Activated naive CD4-positive, alpha-beta T cell treated with anti-CD3 and anti-CD28 coated beads, Interleukin-2, amount 50 U/mL, for 24 hours (primary cell): ENCODE results near the gene EP400.

ENCODE experiments used
- H3K27ac Mint-ChIP-seq: one replicate; pipeline ENCODE4 v1.8.0; 2021; ENCODE audit warnings: mild to moderate bottlenecking, mixed read lengths
- H3K27me3 Mint-ChIP-seq: one replicate; pipeline ENCODE4 v1.8.0; 2021; ENCODE audit warnings: mixed read lengths
- H3K36me3 Mint-ChIP-seq: one replicate; pipeline ENCODE4 v1.8.0; 2021; ENCODE audit warnings: mixed read lengths
- H3K4me1 Mint-ChIP-seq: one replicate; pipeline ENCODE4 v1.8.0; 2021; ENCODE audit warnings: mixed read lengths
- H3K4me3 Mint-ChIP-seq: one replicate; pipeline ENCODE4 v1.8.0; 2021; ENCODE audit warnings: mild to moderate bottlenecking, mixed read lengths
- H3K9me3 Mint-ChIP-seq: one replicate; pipeline ENCODE4 v1.8.0; 2021; ENCODE audit warnings: mixed read lengths

Gene EP400

DNA sequence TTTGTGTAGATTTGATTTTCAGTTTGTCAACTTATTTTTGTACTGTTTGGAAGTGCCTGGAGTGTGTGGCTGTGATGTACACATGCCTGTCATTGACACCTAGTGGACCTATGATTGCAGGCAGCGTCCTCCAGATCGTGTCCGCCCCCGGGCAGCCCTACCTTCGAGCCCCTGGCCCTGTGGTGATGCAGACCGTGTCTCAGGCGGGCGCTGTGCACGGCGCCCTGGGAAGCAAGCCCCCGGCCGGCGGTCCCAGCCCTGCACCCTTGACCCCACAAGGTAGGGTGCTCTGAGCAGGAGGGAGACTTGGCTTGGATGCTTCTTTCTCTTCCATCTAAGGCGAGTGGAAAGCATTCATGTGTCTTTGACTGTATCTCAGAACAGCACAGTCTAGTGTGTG lies 75.8 kb downstream of the EP400 start:
- no peaks in the 10 kb centered on the region for H3K9me3 Mint-ChIP-seq
- H3K4me3 Mint-ChIP-seq: no peak overlapping the region
- no peak overlapping the region for H3K27ac Mint-ChIP-seq
- no peaks in the 10 kb centered on the region for H3K27me3 Mint-ChIP-seq
- H3K36me3 Mint-ChIP-seq: peaks cover 19% of the 10 kb centered on the region
- no peaks in the 10 kb centered on the region for H3K4me1 Mint-ChIP-seq

DNA sequence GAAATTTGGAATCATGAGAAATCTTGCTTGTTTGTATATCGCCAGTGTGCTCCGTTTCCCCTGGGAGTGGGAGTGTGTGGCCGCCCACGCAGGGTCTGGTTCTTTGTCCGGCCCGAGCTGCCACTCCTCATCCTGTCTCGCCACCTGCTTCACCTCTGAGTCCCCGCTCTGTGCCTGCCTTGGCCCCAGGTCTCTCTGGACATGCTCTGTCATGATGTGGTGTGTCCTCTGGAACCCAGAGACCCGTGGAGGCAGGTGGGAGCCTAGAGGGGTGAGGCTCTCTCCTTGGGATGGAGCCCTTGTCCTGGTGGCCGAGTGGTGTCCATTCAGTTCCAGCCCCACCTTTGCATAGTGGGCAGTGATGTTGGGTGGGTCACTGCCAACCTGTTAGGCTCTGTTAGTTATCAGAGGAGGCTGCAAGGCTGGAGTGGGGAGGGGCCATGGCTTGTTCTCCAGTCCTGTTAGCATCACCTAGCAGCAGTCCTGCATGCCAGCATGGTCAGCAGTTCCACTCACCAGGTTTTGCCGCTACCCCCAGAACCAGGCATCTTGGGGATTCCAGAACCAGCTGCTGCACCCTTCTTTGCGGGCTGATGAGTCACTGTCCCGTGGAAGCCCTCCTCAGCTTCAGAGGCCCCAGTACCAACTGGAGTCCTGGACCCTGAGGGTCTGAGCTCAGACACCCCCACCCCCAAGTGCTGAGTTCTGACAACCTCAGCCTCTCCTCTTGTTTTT lies 76.5 kb downstream of the EP400 start:
- no peaks in the 10 kb centered on the region for H3K27me3 Mint-ChIP-seq
- no peaks in the 10 kb centered on the region for H3K9me3 Mint-ChIP-seq
- H3K27ac Mint-ChIP-seq: no peak overlapping the region
- no peaks in the 10 kb centered on the region for H3K4me1 Mint-ChIP-seq
- H3K36me3 Mint-ChIP-seq: peaks cover 19% of the 10 kb centered on the region
- H3K4me3 Mint-ChIP-seq: no peak overlapping the region

DNA sequence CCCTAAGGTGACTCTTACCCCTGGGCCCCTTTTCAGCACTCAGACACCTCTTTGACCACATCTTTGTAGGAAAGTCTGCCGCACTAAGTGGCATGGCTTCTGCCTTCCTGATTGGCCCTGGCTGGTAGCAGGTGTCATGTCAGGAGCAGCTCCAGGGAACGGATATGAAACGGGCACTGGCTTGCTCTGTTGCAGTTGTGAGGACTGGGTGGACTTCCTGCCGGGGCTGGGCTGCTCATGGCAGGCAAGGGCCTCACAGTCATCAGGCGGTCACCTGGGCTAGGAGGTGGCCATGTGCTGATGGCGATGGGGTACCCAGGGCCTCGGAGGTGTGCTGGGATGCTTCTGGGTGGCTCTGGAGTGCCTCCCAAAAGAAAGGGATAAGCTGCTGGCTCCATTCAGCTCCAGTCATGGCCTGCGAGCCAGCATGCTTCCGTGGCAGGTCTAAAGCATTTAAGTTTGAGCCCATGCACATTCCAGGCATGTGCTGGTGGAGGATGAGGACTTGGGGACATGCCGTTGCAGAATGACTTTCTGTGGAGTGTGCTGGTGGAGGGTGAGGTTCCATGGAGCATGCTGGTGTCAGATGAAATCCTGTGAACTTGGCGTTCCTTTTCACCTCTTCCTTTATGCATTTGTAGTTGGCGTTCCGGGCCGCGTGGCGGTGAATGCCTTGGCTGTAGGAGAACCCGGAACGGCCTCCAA lies 77.2 kb downstream of the EP400 start:
- Mint-ChIP-seq H3K27me3 (no peaks in the 10 kb centered on the region), H3K36me3 (peaks cover 21% of the 10 kb centered on the region), H3K4me1 (no peaks in the 10 kb centered on the region), H3K4me3 (no peak overlapping the region), H3K27ac (no peak overlapping the region), H3K9me3 (no peaks in the 10 kb centered on the region)

DNA sequence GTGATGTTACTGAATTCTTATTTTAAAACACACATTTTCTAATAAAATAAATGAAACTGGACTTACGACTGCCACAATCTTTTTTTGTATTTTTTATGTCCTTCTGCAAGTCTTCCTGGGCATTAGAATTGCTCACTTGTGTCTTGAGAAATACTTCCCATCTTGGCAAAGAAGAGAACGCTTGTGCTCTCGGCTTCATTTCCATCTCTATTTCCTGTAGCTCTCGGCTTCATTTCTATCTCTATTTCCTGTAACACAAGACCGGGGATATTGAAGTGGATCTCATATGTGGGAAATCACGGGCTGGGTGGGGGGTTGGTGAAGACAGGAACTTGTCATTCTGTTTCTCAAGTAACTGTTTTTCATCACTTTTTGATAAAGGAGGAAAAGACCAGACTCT lies 77.9 kb downstream of the EP400 start:
- Mint-ChIP-seq H3K4me1 (no peaks in the 10 kb centered on the region), H3K36me3 (peaks cover 17% of the 10 kb centered on the region), H3K4me3 (no peak overlapping the region), H3K27me3 (no peaks in the 10 kb centered on the region), H3K27ac (no peak overlapping the region), H3K9me3 (no peaks in the 10 kb centered on the region)

DNA sequence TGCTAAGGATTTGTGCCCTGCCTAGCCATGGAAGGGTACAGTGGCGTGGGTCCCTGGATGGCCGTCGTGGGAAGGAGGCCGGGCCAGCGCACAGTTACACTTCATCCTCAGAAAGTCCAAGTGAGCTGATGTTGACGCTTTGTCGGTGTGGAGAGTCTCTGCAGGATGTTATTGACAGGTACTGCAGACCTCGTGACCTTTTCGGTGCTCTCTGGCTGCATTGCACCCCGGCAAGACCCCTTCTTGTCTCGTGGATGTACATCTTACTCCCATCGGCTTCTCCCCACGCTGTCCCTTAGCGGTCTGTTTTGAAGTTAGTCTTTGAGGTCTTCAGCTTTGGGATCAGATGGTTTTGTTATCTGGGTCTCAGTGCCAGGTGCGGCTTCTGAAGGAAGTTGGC lies 78.4 kb downstream of the EP400 start:
- Mint-ChIP-seq H3K27me3 (no peaks in the 10 kb centered on the region), H3K4me3 (no peak overlapping the region), H3K4me1 (no peaks in the 10 kb centered on the region), H3K9me3 (no peaks in the 10 kb centered on the region), H3K27ac (no peak overlapping the region), H3K36me3 (peaks cover 17% of the 10 kb centered on the region)

DNA sequence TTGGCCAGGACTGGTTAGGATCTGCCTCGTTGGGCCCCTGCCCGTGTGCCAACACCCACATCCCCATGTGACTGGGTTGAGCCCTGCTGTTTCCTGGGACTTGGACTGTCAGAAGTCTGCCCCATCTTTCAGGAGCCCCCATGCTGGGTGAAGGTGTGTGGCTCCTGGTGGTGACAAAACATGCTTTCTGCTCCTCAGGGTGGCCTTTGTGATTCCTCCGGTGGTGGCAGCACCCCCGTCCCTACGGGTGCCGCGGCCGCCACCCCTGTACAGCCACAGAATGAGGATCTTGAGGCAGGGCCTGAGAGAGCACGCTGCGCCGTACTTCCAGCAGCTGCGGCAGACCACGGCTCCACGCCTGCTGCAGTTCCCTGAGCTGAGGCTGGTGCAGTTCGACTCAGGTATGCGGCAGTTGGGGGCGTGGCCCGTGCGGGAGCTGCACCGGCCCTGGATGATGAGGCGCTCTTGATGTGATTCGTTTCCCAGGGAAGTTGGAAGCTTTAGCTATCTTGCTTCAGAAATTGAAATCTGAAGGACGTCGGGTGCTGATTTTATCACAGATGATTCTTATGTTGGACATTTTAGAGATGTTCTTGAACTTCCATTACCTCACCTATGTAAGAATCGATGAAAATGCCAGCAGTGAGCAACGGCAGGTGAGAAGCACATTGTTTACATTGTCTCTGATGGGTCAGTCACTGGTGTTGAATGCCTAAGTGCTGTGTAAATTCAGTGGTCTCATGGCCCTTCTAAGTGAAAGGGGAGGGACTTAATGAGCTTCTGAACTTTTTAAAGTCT lies 80.0 kb downstream of the EP400 start:
- H3K9me3 Mint-ChIP-seq: no peaks in the 10 kb centered on the region
- H3K36me3 Mint-ChIP-seq: peaks cover 22% of the 10 kb centered on the region
- H3K4me3 Mint-ChIP-seq: no peak overlapping the region
- no peaks in the 10 kb centered on the region for H3K4me1 Mint-ChIP-seq
- no peak overlapping the region for H3K27ac Mint-ChIP-seq
- no peaks in the 10 kb centered on the region for H3K27me3 Mint-ChIP-seq

DNA sequence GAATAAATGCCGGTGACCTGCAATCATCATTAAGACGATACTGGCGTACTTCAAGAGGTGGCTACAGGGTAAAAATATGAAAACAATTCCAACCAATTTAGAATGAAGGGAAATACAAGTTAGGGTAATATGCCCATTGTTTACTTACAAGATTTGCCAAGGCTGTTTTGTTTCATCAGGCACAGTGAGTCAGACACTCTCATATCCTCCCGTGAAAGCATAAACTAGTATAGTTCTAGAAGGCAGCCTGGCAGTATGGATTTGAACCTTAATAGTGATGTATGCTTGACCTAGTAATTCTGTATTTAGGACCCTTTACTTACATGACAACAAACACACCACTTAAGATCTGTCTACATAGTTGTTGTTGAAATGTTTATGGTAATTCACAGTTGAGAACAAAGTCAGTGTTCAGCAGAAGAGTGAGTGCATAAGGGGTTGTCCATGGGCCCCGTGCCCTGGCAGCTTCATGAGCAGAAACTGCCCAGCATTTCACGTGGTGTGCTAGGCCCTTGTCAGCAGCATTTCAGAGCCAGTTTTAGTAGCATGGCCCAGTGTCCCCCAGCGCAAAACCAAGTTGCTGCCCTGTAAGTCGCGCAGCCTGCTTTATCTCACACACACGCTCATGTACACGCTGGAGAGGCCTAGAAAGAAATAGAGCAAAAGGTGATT lies 80.8 kb downstream of the EP400 start:
- H3K27ac Mint-ChIP-seq: no peak overlapping the region
- H3K4me3 Mint-ChIP-seq: no peak overlapping the region
- H3K27me3 Mint-ChIP-seq: no peaks in the 10 kb centered on the region
- no peaks in the 10 kb centered on the region for H3K4me1 Mint-ChIP-seq
- H3K36me3 Mint-ChIP-seq: peaks cover 20% of the 10 kb centered on the region
- no peaks in the 10 kb centered on the region for H3K9me3 Mint-ChIP-seq

DNA sequence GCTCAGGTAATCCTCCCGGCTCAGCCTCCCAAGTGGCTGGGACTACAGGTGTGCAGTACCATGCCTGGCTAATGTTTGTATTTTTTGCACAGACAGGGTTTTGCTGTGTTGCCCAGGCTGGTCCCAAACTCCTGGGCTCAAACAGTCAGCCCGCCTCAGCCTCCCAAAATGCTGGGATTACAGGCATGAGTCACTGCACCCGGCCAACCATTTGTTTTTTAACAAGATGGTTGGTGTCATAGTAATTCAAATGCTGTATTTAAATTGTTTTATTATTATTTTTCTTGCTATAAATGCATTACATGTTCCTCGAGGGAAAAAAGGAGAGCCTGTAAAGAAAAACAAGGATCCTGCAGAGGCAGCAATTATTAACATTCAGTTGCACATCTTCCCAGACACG lies 83.9 kb downstream of the EP400 start:
- Mint-ChIP-seq H3K27ac (no peak overlapping the region), H3K27me3 (no peaks in the 10 kb centered on the region), H3K9me3 (no peaks in the 10 kb centered on the region), H3K4me1 (no peaks in the 10 kb centered on the region), H3K4me3 (no peak overlapping the region), H3K36me3 (peaks cover 21% of the 10 kb centered on the region)

DNA sequence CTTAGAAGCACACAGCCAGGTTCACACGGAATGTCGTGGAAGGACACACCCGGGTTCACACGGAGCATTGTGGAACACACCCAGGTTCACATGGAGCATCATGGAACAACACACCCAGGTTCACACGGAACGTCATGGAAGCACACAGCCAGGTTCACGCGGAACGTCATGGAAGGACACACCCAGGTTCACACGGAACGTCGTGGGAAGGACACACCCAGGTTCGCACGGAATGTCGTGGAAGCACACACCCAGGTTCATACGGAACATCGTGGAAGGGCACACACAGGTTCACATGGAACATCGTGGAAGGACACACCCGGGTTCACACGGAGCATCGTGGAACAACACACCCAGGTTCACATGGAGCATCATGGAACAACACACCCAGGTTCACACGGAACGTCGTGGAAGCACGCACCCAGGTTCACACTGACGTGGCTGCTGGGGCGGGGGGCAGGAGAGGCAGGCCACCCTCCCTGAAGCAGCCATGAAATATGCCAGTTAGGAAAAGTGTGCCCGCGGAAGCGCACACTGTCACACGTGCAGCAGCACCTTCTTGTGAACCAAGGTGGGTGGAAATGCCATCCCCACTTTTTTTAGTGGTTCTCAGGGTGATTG lies 86.4 kb downstream of the EP400 start:
- no peaks in the 10 kb centered on the region for H3K27me3 Mint-ChIP-seq
- H3K4me1 Mint-ChIP-seq: no peaks in the 10 kb centered on the region
- H3K4me3 Mint-ChIP-seq: no peak overlapping the region
- H3K36me3 Mint-ChIP-seq: peaks cover 16% of the 10 kb centered on the region
- H3K9me3 Mint-ChIP-seq: no peaks in the 10 kb centered on the region
- no peak overlapping the region for H3K27ac Mint-ChIP-seq

DNA sequence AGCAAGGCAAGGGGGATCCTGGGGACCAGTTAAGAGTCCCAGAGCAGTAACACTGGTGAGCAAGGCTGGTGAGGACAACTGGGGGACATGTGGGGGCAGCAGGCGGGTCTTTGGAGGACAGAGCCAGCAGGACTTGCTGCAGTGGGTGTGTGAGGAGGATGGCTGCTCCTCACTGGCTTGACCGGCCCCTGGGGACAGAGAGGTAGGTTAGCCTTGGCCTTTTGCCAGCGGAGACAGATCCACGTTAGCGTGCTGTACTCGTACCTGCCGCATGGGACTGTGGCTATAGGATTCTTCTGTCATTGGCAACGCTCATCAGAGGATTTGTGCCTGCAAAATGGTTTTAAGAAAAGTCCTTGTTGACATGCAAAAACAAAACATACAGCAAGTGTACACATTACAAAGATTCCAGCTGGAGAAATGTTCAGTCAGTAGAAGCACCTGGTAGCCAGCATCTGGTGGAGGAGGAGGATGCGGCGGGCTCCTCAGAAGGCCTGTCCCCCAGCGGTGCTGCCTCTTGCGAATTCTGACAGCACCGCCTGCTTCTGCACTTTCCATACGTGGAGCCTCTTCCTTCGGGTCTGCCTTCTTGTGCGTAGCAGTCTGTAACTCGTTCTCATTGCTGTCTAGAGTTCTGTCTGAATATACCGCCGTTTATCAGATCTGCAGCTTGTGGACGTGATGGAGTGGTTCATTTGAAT lies 91.3 kb downstream of the EP400 start:
- Mint-ChIP-seq H3K27me3 (no peaks in the 10 kb centered on the region), H3K4me3 (no peak overlapping the region), H3K36me3 (peaks cover 9% of the 10 kb centered on the region), H3K4me1 (no peaks in the 10 kb centered on the region), H3K9me3 (no peaks in the 10 kb centered on the region), H3K27ac (no peak overlapping the region)

DNA sequence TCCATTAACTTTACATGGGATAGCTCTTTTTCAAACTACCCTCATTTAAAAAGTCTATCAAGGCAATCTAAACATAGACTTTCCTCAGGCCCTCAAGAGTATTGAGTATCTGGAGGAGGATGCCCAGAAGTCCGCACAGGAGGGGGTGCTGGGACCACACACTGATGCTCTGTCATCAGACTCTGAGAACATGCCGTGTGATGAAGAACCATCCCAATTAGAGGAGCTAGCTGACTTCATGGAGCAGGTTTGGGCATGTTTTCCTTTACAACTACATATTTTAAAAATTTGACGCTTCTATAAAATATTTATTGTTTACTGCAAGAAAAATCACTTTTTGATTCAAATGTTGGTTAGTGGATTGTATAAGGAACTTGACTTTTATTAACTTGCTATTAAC lies 93.5 kb downstream of the EP400 start:
- Mint-ChIP-seq H3K27ac (no peak overlapping the region), H3K4me3 (no peak overlapping the region), H3K9me3 (no peaks in the 10 kb centered on the region), H3K27me3 (no peaks in the 10 kb centered on the region), H3K4me1 (no peaks in the 10 kb centered on the region), H3K36me3 (peaks cover 11% of the 10 kb centered on the region)

DNA sequence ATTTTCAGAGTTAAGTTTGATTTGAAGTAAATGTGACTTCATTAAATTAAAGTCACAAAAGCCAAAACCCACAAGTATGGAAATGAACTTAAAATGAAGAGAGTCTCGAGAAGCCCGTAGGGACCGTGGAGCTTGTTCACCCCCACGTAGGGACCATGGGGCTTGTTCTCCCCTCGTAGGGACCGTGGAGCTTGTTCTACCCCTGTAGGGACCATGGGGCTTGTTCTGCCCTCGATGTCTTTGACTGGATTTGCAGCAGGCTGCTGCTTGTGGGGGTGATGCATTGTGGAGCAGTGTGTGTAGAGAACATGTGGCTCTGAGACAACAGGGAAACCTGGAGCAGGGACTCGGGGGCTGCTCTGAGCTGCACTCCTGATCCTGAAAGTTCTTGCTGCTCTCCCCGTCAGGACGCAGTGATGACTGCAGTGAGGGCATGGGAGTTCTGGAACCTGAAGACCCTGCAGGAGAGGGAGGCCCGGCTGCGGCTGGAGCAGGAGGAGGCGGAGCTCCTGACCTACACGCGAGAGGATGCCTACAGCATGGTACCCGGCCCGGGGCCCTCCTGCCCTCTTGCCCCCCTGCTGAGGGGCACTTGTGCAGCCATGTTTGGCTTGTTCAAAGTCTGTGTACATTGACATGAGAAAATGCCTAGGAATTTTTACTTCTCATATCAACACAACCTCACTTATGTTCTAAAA lies 94.2 kb downstream of the EP400 start:
- Mint-ChIP-seq H3K4me1 (no peaks in the 10 kb centered on the region), H3K27me3 (no peaks in the 10 kb centered on the region), H3K27ac (no peak overlapping the region), H3K36me3 (peaks cover 11% of the 10 kb centered on the region), H3K9me3 (no peaks in the 10 kb centered on the region), H3K4me3 (no peak overlapping the region)

DNA sequence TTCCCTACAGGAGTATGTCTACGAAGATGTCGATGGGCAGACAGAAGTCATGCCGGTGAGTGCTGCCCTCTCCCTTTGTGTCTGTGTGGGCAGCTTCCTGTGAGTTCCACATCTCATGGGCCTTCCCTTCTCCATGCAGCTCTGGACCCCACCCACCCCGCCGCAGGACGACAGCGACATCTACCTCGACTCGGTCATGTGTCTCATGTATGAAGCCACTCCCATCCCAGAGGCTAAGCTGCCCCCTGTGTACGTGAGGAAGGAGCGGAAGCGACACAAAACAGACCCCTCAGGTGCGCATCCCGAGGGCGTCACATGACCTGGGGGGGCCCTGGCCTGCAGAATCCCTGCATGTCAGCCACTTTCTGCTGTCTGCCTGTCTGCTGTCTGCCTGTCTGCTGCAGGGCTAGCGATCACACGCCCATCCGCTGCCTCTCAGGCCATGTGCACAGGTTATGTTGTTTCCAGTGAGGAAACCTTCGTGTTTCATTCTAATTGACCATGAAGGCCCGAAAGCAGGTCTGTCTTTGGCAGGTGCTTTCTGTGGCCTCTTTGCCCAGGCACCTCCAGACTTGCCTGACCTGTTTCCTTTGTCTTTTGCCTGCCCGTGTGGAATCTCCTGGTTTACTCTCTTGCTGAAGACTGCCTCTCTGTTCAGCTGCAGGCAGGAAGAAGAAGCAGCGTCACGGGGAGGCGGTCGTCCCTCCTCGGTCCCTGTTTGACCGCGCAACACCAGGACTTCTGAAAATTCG lies 95.1 kb downstream of the EP400 start:
- Mint-ChIP-seq H3K36me3 (peaks cover 11% of the 10 kb centered on the region), H3K4me1 (no peaks in the 10 kb centered on the region), H3K27ac (no peak overlapping the region), H3K9me3 (no peaks in the 10 kb centered on the region), H3K27me3 (no peaks in the 10 kb centered on the region), H3K4me3 (no peak overlapping the region)

DNA sequence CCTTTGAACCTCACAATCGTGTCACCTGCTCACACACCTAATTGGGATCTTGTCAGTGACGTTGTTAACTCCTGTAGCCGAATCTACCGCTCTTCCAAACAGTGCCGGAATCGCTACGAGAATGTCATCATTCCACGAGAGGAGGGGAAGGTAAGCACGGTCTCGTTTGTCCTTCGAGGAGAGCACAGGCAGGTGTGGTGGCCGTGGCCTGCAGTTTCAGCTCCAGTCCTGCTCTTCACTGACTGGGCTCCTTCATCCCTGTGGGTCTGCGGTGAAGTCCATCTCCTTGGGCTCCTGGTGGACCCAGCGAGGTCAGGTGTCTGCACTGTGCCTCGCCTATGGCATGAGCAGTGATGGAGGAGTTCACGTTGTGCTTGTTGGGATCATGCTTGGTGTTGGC lies 96.0 kb downstream of the EP400 start:
- H3K36me3 Mint-ChIP-seq: peaks cover 11% of the 10 kb centered on the region
- H3K27me3 Mint-ChIP-seq: no peaks in the 10 kb centered on the region
- H3K4me1 Mint-ChIP-seq: no peaks in the 10 kb centered on the region

More for the DNA sequence above, 96.0 kb downstream of the EP400 start:
- Mint-ChIP-seq H3K9me3 (no peaks in the 10 kb centered on the region), H3K27ac (no peak overlapping the region), H3K4me3 (no peak overlapping the region)
